Measurements from ENCODE around the gene JAG2.

The JAG2 gene

DNA sequence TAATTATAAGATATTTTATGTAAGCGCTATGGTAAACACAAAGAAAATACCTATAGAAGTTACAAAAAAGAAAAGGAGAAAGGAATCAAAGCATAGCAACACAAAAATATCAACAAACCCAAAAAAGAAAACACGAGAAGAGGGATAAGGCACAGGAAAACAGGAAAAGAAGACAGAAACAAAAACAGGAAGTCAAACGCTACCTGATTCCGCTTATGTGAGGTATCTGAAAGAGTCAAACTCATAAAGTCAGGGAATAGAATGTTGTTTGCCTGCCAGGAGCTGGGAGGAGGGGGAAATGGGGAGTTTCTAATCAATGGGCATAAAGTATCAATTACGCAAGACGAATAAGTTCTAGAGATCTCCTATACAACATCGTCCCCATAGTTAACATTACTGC lies 63.4 kb downstream of the JAG2 start:
- no peak for DNase-seq (ENCODE audit: low read depth)
- TF ChIP-seq, protein P1, sequence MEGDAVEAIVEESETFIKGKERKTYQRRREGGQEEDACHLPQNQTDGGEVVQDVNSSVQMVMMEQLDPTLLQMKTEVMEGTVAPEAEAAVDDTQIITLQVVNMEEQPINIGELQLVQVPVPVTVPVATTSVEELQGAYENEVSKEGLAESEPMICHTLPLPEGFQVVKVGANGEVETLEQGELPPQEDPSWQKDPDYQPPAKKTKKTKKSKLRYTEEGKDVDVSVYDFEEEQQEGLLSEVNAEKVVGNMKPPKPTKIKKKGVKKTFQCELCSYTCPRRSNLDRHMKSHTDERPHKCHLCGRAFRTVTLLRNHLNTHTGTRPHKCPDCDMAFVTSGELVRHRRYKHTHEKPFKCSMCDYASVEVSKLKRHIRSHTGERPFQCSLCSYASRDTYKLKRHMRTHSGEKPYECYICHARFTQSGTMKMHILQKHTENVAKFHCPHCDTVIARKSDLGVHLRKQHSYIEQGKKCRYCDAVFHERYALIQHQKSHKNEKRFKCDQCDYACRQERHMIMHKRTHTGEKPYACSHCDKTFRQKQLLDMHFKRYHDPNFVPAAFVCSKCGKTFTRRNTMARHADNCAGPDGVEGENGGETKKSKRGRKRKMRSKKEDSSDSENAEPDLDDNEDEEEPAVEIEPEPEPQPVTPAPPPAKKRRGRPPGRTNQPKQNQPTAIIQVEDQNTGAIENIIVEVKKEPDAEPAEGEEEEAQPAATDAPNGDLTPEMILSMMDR (IDR thresholded peaks at IDR 0.05; ENCODE audit: low read depth, low read length, missing control alignments), result no peak
- H3K4me3 ChIP-seq (ENCODE audit: low read depth, low read length), result no peak overlapping the region

DNA sequence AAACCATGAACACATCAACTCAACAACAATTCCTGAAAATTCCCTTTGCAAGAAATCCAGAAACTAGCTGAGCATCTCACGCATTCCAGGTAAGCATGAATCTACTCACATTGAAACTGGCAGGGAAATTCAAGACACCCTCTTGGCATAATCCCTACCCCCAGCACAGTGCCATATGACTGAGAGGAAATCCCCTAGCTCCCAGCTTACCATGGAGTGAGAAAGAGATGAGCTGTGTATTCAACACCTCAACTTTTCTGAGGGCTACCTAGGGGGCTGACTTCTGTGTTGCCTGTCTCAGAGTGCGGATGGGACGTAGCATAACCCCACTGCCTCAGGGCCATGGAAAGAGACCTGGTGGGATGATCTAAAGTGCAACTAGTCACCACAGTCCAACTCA lies 65.7 kb downstream of the JAG2 start:
- no peak for DNase-seq (ENCODE audit: low read depth)
- TF ChIP-seq, protein P1 (IDR thresholded peaks at IDR 0.05; ENCODE audit: low read depth, low read length, missing control alignments), result no peak
- no peak overlapping the region for H3K4me3 ChIP-seq (ENCODE audit: low read depth, low read length)

DNA sequence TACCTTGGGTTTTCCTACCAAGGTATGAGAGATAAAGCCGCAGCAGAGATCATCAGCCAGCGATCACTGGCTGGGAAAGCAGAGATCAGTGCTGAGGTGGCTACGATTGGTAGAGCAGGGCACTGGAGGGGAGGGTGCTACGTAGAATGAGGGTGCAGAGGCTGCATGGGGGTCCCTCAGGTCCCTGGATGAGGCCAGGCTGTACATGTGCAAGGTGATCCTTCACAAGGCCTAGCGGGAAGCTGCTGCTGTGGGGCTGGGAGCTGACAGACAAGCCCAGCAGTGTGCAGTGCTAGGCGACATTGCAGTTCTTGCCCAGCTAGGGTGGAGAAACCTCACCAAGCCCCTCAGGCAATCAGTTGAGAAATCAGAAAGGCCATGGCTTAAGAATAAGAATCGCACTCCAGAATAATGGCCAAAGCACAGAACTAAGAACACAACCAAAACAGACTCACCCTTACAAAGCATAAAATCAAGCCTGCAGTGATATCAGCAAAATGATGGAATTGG lies 66.2 kb downstream of the JAG2 start:
- TF ChIP-seq, protein P1 (IDR thresholded peaks at IDR 0.05; ENCODE audit: low read depth, low read length, missing control alignments), result no peak
- no peak for DNase-seq (ENCODE audit: low read depth)
- H3K4me3 ChIP-seq (ENCODE audit: low read depth, low read length), result no peak overlapping the region

DNA sequence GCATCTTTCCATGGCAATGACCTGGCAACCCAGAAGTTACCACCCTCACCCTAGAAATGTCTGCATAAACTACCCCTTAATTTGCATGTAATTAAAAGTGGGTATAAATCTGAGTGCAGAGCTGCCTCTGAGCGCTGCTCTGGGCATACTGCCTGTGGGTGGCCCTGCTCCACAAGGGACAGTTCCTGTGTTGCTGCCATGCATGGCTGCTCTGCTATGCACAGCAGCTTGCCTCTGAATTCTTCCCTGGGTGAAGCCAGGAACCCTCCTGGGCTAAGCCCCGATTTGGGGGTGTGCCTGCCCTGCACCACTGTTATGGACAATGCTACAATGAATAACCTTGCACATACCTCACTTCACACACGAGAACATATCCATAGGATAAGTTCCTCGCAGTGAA lies 67.7 kb downstream of the JAG2 start:
- H3K4me3 ChIP-seq (ENCODE audit: low read depth, low read length), result no peak overlapping the region
- DNase-seq (ENCODE audit: low read depth), result no peak
- TF ChIP-seq, protein P1 (IDR thresholded peaks at IDR 0.05; ENCODE audit: low read depth, low read length, missing control alignments), result no peak

DNA sequence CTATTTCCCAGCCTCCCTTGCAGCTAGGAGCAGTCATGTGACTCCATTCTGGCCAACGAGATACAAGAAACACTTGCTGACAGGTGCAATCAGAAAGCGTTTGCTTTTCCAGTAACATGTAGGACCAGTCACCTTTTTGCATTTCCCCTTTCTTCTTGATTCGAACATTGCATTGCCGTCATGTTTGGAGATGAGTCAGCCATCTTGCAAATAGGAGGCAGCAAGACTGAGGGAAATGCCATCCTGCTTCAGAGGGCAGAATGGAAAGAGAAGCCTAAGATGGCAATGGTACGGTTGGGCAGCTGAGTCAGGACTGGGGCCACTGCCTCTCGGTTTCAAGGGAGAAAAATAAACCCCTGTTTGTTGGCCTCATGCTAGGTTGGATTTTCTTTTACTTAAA lies 68.8 kb downstream of the JAG2 start:
- TF ChIP-seq, protein P1 (IDR thresholded peaks at IDR 0.05; ENCODE audit: low read depth, low read length, missing control alignments), result no peak
- H3K4me3 ChIP-seq (ENCODE audit: low read depth, low read length), result no peak overlapping the region
- no peak for DNase-seq (ENCODE audit: low read depth)

DNA sequence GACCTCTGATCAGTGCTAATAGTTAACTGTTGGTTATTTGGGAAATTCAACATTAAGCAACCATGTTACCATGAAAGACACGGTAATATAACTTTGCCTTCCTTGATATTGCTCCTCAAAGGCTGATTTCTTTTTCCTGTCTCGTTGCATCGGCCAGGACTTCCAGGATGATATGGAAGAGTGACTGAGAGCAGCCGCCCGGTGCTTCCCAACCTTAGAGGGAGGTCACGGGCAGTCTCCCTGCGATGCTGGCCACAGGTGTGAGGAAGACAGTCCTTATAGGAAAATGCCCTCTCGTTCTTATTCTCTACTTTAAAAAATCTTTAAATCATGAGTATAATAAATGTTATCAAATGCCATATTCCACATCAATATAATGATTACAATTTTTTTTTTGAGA lies 70.3 kb downstream of the JAG2 start:
- no peak for DNase-seq (ENCODE audit: low read depth)
- TF ChIP-seq, protein P1 (IDR thresholded peaks at IDR 0.05; ENCODE audit: low read depth, low read length, missing control alignments), result no peak
- no peak overlapping the region for H3K4me3 ChIP-seq (ENCODE audit: low read depth, low read length)

DNA sequence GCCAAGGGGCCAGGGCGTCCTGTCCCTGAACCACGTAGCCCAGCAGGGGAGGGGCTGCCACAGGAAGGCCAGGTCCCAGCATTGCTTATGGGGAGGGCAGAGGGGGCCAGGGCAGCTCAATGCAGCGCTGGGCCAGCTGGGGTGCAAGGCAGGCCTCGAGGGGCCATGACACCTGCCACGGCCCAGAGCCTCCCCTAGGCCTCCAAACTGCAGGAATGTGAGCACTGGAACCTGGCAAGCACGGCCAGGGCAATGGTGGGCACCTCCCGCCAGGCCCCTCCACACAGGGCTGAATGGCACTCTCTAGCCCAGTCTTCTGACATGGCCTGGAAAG lies 70.8 kb downstream of the JAG2 start:
- H3K4me3 ChIP-seq (ENCODE audit: low read depth, low read length), result no peak overlapping the region
- no peak for DNase-seq (ENCODE audit: low read depth)
- TF ChIP-seq, protein P1 (IDR thresholded peaks at IDR 0.05; ENCODE audit: low read depth, low read length, missing control alignments), result no peak

Data from GM12864 (cell line).